HCT116 (cell line): ENCODE results near the gene TRIM62. TPM values are rescaled to one million over a fixed set of nuclear protein-coding genes. Genes with fewer than 3 reads are reported as not detected.

Source experiments
- ATAC-seq: fragments of 200-7000 bp; cut with Tn5 transposase; 2 replicates; pipeline ENCODE4 v1.9.1; 2020; ENCODE audit warnings: mild to moderate bottlenecking, moderate library complexity
- BruUV-seq: library from RNA; stranded (reverse); fragments of 400-500 nt; replicated peaks from 2 replicates; lab custom pipeline; 2021; lab: Mats Ljungman, UMichigan
- CTCF ChIA-PET: fragments of 300-600 bp; sonication (Branson Sonifier 250); formaldehyde crosslinking; loops from one replicate; lab custom pipeline; 2021; ENCODE audit warnings: antibody characterized with exemption; lab: Charles Lee
- POLR2A ChIA-PET: fragments of 300-600, 350-600 bp; sonication (Branson Sonifier 250); formaldehyde crosslinking; loops from one replicate; lab custom pipeline; 2021; ENCODE audit warnings: antibody characterized with exemption; lab: Charles Lee
- RAD21 ChIA-PET, 2 experiments: fragments of 300-600 bp; sonication (Branson Sonifier 250); formaldehyde crosslinking; loops; one replicate each; lab custom pipeline; 2023; ENCODE audit warnings: low total read pairs in 2 of 2; ENCODE audit not compliant: uncharacterized antibody in 2 of 2, unreplicated experiment in 2 of 2, low non-redundant PET in 1 of 2; lab: Charles Lee
- DNase-seq: peaks from one replicate; pipeline ENCODE4 v3.0.0-alpha.2; 2010; ENCODE audit warnings: low read depth, low spot score
- H2AFZ ChIP-seq: fragments of 200-600 bp; shearing (Covaris generic), sonication (generic); 2 replicates; pipeline ENCODE4 v1.6.1; 2017; ENCODE audit warnings: low read depth, mixed run types, mixed read lengths, antibody characterized with exemption, low read length; ENCODE audit not compliant: poor library complexity, severe bottlenecking
- H3K27ac ChIP-seq: 2 replicates; pipeline ENCODE4 v1.5.1; 2012; ENCODE audit warnings: low read depth, low read length
- H3K27me3 ChIP-seq: fragments of 200-600 bp; sonication (generic); 2 replicates; pipeline ENCODE4 v1.6.1; 2016; ENCODE audit warnings: mixed run types, low read length, mixed read lengths; ENCODE audit not compliant: insufficient read depth
- H3K36me3 ChIP-seq, 2 experiments: fragments of 200-500 bp in 1 of 2; fragments of 200-600 bp in 1 of 2; sonication (Bioruptor generic) in 1 of 2; sonication (generic) in 1 of 2; 2 replicates each; pipeline versions ENCODE4 v1.5.1 to v1.6.1; 2014 to 2016; ENCODE audit warnings: low read length in 2 of 2, inconsistent platforms in 1 of 2, mixed read lengths in 1 of 2, mixed run types in 1 of 2; ENCODE audit not compliant: insufficient read depth in 2 of 2, control insufficient read depth in 1 of 2
- H3K4me1 ChIP-seq, 2 experiments: fragments of 200-600 bp in 1 of 2; sonication (generic) in 1 of 2; 2 replicates each; pipeline versions ENCODE4 v1.5.1 to v1.6.1; 2012 to 2017; ENCODE audit warnings: low read length in 2 of 2, inconsistent platforms in 1 of 2, mild to moderate bottlenecking in 1 of 2, mixed read lengths in 1 of 2, mixed run types in 1 of 2, moderate library complexity in 1 of 2; ENCODE audit not compliant: insufficient read depth in 2 of 2, control insufficient read depth in 1 of 2
- H3K4me2 ChIP-seq: fragments of 200-600 bp; sonication (generic); 2 replicates; pipeline ENCODE4 v1.6.1; 2017; ENCODE audit warnings: mixed run types, low read length, mixed read lengths
- H3K4me3 ChIP-seq, 2 experiments: fragments of 200-600 bp in 1 of 2; sonication (generic) in 1 of 2; replicated peaks in 1 of 2; 2 replicates each; pipeline ENCODE4 v1.5.1; 2011 to 2016; ENCODE audit warnings: low read length in 2 of 2, control low read depth in 1 of 2, low read depth in 1 of 2, mild to moderate bottlenecking in 1 of 2, mixed read lengths in 1 of 2, mixed run types in 1 of 2
- H3K79me2 ChIP-seq: fragments of 200-600 bp; sonication (generic); 2 replicates; pipeline ENCODE4 v1.6.1; 2017; ENCODE audit warnings: mild to moderate bottlenecking, mixed run types, low read length, moderate library complexity, mixed read lengths; ENCODE audit not compliant: insufficient read depth
- H3K9ac ChIP-seq: fragments of 200-600 bp; sonication (generic); 2 replicates; pipeline ENCODE4 v1.6.1; 2016; ENCODE audit warnings: low read length, mixed read lengths
- H3K9me2 ChIP-seq: fragments of 200-600 bp; sonication (generic), shearing (Covaris generic); 2 replicates; pipeline ENCODE4 v1.6.1; 2017; ENCODE audit warnings: mixed run types, mild to moderate bottlenecking, moderate library complexity; ENCODE audit not compliant: insufficient read depth
- H3K9me3 ChIP-seq, 2 experiments: fragments of 200-500 bp in 1 of 2; fragments of 200-600 bp in 1 of 2; sonication (Bioruptor generic) in 1 of 2; sonication (generic) in 1 of 2; 2 replicates each; pipeline ENCODE4 v1.6.1; 2014 to 2017; ENCODE audit warnings: low read length in 2 of 2, mixed read lengths in 2 of 2, inconsistent platforms in 1 of 2, low read depth in 1 of 2, mild to moderate bottlenecking in 1 of 2, mixed run types in 1 of 2, moderate library complexity in 1 of 2; ENCODE audit not compliant: control insufficient read depth in 1 of 2, insufficient read depth in 1 of 2
- H4K20me1 ChIP-seq: fragments of 200-600 bp; sonication (generic), shearing (Covaris generic); 2 replicates; pipeline ENCODE4 v1.6.1; 2017; ENCODE audit warnings: mixed run types, mild to moderate bottlenecking, moderate library complexity; ENCODE audit not compliant: insufficient read depth
- CBX3 ChIP-seq: IDR thresholded peaks from 2 replicates; pipeline ENCODE4 v1.6.1; 2012; ENCODE audit warnings: low read depth
- EGR1 ChIP-seq: IDR thresholded peaks from 2 replicates; pipeline ENCODE4 v1.6.1; 2012; ENCODE audit warnings: low read depth
- ELF1 ChIP-seq: IDR thresholded peaks from 2 replicates; pipeline ENCODE4 v1.6.1; 2012; ENCODE audit warnings: low read depth, borderline replicate concordance
- EZH2 ChIP-seq: fragments of 200-600 bp; sonication (generic); IDR thresholded peaks from 2 replicates; pipeline ENCODE4 v1.6.1; 2017; ENCODE audit warnings: antibody characterized with exemption, mixed run types
- EZH2phosphoT487 ChIP-seq: fragments of 200-600 bp; IDR thresholded peaks from 2 replicates; pipeline ENCODE4 v1.6.1; 2018; ENCODE audit warnings: antibody characterized with exemption, borderline replicate concordance
- FOSL1 ChIP-seq: IDR thresholded peaks from 2 replicates; pipeline ENCODE4 v1.6.1; 2012; ENCODE audit warnings: low read depth
- POLR2A ChIP-seq: IDR thresholded peaks from 2 replicates; pipeline ENCODE4 v1.7.0; 2011; ENCODE audit warnings: borderline replicate concordance; ENCODE audit not compliant: insufficient read depth, insufficient read length; ENCODE audit errors: extremely low read depth
- RAD21 ChIP-seq: IDR thresholded peaks from 2 replicates; pipeline ENCODE4 v1.6.1; 2012; ENCODE audit warnings: low read depth, mild to moderate bottlenecking
- SIN3A ChIP-seq: IDR thresholded peaks from 2 replicates; pipeline ENCODE4 v1.6.1; 2012; ENCODE audit warnings: low read depth
- SRF ChIP-seq: IDR thresholded peaks from 2 replicates; pipeline ENCODE4 v1.6.1; 2012; ENCODE audit warnings: low read depth
- TCF7L2 ChIP-seq: IDR thresholded peaks from 2 replicates; pipeline ENCODE4 v1.7.0; 2011; ENCODE audit warnings: borderline replicate concordance, inconsistent platforms; ENCODE audit not compliant: insufficient read depth, insufficient read length; ENCODE audit errors: extremely low read depth
- ZFX ChIP-seq: fragments of 450-650 bp; IDR thresholded peaks from 2 replicates; pipeline ENCODE4 v1.6.1; 2017
- ZNF274 ChIP-seq: fragments of 200-500 bp; sonication (Bioruptor generic); IDR thresholded peaks from 2 replicates; pipeline ENCODE4 v1.6.1; 2014; ENCODE audit warnings: mild to moderate bottlenecking, low read depth, low read length, inconsistent platforms
- intact Hi-C: fragments of 100-400 bp; cut with micrococcal nuclease; formaldehyde crosslinking; loops from 2 replicates; pipeline ENCODE4 v1.10.0; 2022
- total RNA-seq: library from RNA; stranded (reverse); gene quantifications from one replicate; pipeline ENCODE4 v1.2.1, GENCODE V29; 2021; ENCODE audit not compliant: unreplicated experiment
- TF ChIP-seq, protein P1 (sequence below): IDR thresholded peaks from 2 replicates; pipeline ENCODE4 v1.6.1; 2012; ENCODE audit warnings: low read depth
- TF ChIP-seq, protein P2 (sequence below): IDR thresholded peaks from 2 replicates; pipeline ENCODE4 v1.6.1; 2011; ENCODE audit warnings: mild to moderate bottlenecking, low read length, moderate library complexity; ENCODE audit not compliant: insufficient replicate concordance; ENCODE audit errors: extremely low read depth

TRIM62 gene
- total RNA-seq, 1 experiment from 2014 or later, result 6.5 TPM

- Histone ChIP-seq H4K20me1 (no peaks in the 10 kb centered on the region), H3K9me3 (no peaks in the 10 kb centered on the region), H3K4me1 (0 out of 4 replicates have a peak, but pooled peaks cover 0 to 4% of the 10 kb centered on the region in 2 experiments), H3K4me3 (no peak overlapping the region), H3K27ac (no peak overlapping the region), H3K4me2 (no peak overlapping the region), H3K27me3 (no peaks in the 10 kb centered on the region), H3K79me2 (no peaks in the 10 kb centered on the region), H3K36me3 (peaks cover 0 to 3% of the 10 kb centered on the region in 2 experiments; a peak in 1 of 4 replicates), H3K9ac (no peak overlapping the region), H2AFZ (no peak overlapping the region), H3K9me2 (no peaks in the 10 kb centered on the region)
- no peak for DNase-seq
- POLR2A ChIA-PET, result no interaction called here
- intact Hi-C loops, result no loop called here
- CTCF ChIA-PET, result no interaction called here
- ATAC-seq, result peak; percentile 55
- RAD21 ChIA-PET, result no interaction called here
- TF ChIP-seq ZFX (no peak), FOSL1 (no peak), ZNF274 (no peak), EZH2phosphoT487 (no peak), EGR1 (no peak), CBX3 (no peak), POLR2A (no peak), ELF1 (no peak), SIN3A (no peak), SRF (no peak), RAD21 (no peak), TCF7L2 (no peak), EZH2 (no peak)
- TF ChIP-seq, protein P1, sequence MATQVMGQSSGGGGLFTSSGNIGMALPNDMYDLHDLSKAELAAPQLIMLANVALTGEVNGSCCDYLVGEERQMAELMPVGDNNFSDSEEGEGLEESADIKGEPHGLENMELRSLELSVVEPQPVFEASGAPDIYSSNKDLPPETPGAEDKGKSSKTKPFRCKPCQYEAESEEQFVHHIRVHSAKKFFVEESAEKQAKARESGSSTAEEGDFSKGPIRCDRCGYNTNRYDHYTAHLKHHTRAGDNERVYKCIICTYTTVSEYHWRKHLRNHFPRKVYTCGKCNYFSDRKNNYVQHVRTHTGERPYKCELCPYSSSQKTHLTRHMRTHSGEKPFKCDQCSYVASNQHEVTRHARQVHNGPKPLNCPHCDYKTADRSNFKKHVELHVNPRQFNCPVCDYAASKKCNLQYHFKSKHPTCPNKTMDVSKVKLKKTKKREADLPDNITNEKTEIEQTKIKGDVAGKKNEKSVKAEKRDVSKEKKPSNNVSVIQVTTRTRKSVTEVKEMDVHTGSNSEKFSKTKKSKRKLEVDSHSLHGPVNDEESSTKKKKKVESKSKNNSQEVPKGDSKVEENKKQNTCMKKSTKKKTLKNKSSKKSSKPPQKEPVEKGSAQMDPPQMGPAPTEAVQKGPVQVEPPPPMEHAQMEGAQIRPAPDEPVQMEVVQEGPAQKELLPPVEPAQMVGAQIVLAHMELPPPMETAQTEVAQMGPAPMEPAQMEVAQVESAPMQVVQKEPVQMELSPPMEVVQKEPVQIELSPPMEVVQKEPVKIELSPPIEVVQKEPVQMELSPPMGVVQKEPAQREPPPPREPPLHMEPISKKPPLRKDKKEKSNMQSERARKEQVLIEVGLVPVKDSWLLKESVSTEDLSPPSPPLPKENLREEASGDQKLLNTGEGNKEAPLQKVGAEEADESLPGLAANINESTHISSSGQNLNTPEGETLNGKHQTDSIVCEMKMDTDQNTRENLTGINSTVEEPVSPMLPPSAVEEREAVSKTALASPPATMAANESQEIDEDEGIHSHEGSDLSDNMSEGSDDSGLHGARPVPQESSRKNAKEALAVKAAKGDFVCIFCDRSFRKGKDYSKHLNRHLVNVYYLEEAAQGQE, result no peak
- TF ChIP-seq, protein P2, sequence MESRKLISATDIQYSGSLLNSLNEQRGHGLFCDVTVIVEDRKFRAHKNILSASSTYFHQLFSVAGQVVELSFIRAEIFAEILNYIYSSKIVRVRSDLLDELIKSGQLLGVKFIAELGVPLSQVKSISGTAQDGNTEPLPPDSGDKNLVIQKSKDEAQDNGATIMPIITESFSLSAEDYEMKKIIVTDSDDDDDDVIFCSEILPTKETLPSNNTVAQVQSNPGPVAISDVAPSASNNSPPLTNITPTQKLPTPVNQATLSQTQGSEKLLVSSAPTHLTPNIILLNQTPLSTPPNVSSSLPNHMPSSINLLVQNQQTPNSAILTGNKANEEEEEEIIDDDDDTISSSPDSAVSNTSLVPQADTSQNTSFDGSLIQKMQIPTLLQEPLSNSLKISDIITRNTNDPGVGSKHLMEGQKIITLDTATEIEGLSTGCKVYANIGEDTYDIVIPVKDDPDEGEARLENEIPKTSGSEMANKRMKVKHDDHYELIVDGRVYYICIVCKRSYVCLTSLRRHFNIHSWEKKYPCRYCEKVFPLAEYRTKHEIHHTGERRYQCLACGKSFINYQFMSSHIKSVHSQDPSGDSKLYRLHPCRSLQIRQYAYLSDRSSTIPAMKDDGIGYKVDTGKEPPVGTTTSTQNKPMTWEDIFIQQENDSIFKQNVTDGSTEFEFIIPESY, result no peak
- BruUV-seq, result no TSS peak
Measured at GRCh38 chr1:33151116-33151515, 30.7 kb downstream of the TRIM62 start.
